COLO829 (cell line): ENCODE measurements around the gene LUZP2.
A peak's percentile ranks its signal among the peaks of the same experiment; 100 is the strongest.

Source experiments
- DNase-seq: peaks from one replicate; pipeline ENCODE4 v3.0.0; 2012; ENCODE audit warnings: low spot score

The LUZP2 gene

GRCh38 chr11:24567380-24567779 is 70.5 kb downstream of the LUZP2 start:
- no peak for DNase-seq

DNA sequence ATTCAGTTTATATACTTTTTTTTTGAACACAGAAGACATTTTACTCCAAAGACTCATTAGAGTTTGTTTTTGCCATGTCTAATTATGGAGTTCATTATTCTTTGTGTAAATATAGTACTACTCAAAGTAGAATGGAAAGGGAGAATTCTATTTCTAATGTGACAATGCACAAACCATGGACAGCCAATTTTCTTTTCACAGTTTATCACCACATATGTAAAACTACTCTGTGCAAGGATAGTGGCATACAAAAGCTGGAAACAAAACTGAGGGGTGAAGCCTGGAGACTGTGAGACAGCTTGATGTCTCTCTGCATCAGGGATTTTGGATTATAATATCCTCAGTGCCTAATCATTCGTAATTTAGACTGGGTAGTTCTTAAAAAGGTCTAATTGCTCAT is 75.5 kb downstream of the LUZP2 start:
- no peak for DNase-seq

GRCh38 chr11:24574461-24574860 is 77.6 kb downstream of the LUZP2 start:
- DNase-seq: no peak

DNA sequence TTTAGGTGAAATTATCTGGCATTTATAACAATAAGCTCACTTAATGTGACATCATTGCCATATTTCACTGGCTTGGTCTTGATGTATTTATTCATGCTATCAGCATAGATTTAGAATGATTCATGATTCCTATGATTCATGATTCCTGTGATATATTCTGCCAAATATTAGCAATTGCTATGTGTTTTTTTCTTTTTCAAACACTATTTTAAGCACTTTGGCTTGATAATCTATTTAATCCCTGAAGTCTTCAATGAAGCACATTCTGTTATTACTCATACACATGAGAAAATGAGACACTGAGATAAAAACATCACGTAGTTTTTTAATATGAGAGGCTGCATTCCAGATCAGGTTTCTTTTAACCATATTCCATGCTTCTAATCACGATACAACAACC is 78.5 kb downstream of the LUZP2 start:
- DNase-seq: peak; percentile 13

GRCh38 chr11:24585192-24585591 is 88.3 kb downstream of the LUZP2 start:
- no peak for DNase-seq

DNA sequence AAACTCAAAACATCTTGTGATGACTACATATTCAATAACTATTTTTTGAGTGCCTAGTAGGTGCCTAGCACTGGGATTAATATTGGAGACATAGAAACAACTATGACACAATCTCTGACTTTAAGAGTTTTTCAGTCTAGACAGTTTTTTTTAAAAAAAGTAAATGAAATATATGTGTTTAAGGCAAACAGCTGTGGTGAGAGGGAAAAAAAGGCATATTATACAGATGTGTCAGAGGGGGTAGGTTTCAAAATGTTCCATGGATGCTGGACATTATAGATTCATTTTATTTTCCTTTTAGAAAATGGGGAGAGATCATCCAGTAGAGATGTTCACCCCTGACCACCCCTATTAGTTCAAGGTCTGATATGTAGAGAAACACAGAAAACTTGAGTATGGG is 90.8 kb downstream of the LUZP2 start:
- no peak for DNase-seq

DNA sequence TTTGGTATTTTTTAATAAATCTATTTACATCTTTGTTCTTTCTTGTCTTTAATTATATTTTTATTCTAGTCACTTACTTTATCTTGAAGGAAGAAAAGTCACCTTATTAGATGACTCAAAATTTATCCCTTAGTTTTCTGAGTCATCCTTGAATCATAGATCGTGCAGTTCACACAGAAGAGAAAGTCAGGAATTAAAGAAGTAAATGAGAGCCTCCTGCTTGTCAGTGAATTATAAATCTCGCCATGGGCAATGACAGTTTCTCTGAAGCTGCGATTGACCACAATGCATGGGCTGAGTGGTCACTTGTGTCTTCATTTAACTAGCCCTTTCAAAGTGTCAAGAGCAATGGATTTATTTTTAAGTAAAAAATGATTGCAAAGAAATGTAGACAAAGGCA is 91.2 kb downstream of the LUZP2 start:
- DNase-seq: peak; percentile 18

- no peak for DNase-seq
Observed at GRCh38 chr11:24589064-24589463, 92.2 kb downstream of the LUZP2 start.

- DNase-seq: no peak
Observed at GRCh38 chr11:24591283-24591682, 94.4 kb downstream of the LUZP2 start.

GRCh38 chr11:24592360-24592759 is 95.5 kb downstream of the LUZP2 start:
- no peak for DNase-seq

- no peak for DNase-seq
Observed at GRCh38 chr11:24593332-24593731, 96.5 kb downstream of the LUZP2 start.

- no peak for DNase-seq
Observed at GRCh38 chr11:24594401-24594800, 97.5 kb downstream of the LUZP2 start.

- DNase-seq: no peak
Observed at GRCh38 chr11:24598641-24599040, 101.8 kb downstream of the LUZP2 start.

DNA sequence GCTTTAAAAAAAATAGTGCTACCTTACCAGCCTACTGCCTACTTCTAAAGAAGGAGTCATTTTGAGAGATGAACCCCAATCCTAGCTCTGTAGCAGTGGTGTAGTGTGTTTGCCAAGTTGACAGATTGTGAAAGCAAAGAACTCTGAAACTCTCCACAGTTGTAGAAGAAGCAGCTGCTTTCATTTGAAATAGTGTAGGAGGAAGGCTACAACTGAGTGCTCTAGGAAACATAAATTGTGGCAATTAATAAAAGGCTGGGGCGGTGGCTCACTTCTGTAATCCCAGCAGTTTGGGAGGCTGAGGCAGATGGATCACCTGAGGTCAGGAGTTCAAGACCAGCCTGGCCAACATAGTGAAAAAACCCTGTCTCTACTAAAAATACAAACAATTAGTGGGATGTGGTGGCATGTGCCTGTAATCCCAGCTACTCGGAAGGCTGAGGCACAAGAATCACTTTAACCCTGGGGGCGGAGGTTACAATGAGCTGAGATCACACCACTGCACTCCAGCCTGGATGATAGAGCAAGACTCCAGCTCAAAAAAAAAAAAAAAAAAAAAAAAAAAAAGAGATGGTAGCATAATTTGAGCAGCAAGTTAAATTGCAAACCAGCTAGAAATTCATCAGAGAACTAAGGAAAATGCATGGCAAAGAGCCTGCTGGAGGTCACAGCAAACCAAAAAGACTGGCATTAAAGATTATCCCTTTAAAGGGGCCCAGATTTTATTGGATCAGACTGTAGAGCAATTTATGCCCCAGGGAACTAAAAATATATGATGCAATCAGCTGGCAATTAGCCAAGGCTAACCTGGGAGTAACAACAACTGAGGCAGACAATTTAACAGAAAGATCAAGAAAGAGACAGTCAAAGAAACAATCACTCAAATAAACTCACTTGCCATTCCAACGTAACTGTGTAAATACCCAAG is 112.6 kb downstream of the LUZP2 start:
- DNase-seq: no peak

DNA sequence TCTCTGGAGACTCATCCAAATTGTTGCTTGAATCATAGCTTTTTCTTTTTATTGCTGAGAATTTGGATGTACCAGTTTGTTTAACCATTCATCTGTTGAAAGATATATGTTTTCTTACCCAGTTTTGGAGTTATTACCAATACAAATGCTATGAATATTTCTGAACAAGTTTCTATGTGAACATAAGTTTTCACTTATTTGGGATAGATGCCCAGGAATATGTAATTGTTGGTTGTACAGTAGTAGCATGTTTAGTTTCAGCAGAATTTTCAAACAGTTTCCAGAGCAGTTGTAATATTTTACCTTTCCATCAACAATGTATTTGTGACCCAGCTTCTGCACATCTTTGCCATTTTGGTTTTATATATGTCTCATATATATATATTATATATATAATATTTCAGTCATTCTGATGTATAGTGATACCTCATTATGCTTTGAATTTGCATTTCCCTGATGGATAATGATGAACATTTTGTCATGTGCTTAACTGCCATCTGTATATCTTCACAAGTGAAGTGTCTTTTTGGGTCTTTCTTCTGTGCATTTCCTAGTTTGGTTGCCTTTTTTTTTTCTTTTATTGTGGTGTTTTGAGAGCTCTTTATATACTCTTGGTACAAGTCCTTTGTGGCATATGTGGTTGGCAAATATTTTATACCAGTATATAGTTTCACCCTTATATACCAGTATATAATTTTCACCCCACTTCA is 118.8 kb downstream of the LUZP2 start:
- DNase-seq: no peak

DNA sequence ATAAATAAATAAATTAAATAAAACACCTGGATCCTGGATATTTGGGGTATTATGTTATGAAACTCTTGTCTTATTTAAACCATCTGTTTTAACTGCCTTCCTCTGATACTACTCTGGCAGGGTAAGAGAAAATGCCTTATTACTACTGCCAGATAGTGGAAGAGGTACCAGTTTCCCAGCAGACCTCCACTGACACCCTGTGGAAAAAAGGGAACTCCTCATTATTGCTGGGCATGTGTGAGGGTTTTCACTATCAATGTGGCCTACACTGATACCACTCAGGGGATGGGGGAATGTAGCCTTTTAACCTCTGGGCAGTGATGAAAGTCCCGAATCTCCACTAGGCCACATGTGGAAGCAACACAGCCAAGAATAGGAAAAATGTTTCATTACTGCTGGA is 121.0 kb downstream of the LUZP2 start:
- DNase-seq: no peak

DNA sequence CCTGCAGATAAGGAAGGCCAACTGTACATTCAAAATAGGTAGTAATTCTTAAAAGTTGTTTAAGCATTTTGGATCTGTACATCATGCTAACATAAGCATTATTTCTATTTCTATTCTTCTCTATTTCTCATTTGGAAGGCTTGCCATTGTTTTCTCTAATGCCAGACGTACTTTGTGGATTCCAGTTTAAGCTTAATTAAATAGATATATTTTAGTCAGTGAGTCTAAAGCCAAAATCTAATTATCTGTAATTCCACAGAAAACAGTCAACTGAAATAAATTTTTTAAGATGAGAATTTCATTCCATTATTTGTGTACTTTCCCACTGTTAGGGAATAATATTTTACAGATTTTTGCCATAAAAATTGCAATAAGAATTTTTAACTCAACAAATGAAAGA is 123.0 kb downstream of the LUZP2 start:
- no peak for DNase-seq

DNA sequence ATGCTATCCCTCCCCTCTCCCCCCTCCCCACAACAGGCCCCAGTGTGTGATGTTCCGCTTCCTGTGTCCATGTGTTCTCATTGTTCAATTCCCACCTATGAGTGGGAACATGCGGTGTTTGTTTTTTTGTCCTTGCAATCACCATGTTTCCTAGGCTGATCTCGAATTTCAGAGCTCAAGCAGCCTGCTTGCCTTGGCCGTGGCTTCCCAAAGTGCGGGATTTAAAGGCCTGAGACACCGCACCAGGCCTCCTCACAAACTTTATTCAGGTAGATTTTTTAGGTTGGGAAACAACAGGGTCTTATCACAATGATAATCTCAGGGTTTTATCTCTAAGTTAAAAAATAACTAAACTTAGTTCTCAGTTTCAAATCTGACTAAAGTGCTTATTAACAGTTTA is 125.4 kb downstream of the LUZP2 start:
- DNase-seq: no peak

DNA sequence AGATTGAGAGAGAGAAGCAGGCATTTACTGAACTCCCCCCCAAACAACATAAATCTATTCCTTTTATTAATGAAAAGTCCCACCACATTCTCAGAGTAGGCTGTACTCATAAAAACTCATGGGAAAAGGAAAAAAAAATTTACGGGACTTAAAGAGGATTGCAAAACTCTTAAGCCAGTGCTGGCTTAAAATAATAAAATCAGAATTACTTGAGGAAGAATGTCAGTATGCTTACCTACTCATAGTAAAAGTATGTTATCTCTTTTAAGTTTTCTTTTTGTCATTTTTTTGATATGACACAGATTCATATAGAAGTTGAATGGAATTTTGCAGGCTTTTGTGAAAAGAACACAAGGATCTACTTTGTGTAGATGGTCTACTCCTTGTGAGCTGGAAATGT is 126.3 kb downstream of the LUZP2 start:
- no peak for DNase-seq

DNA sequence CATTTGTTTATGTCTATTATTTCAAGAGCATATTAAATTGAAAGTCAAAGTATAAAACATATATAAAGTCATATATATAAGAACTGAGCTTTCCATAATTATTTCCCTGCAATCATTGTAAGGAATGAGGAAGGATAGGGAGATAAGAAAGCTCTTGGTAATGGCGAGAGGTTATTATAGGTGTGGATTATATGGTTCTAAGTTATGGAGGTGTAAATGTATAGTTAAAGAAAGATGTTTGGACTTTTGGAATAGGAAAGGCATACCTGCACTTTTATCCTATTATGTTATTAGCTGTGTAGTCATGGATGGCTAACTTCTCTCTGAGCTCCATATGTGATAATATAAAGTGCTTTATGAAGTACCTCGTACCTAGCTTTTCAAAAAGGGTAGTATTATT is 127.6 kb downstream of the LUZP2 start:
- DNase-seq: no peak

- DNase-seq: no peak
Observed at GRCh38 chr11:24625975-24626374, 129.1 kb downstream of the LUZP2 start.

GRCh38 chr11:24628224-24628776 is 131.4 kb downstream of the LUZP2 start:
- no peak for DNase-seq

DNA sequence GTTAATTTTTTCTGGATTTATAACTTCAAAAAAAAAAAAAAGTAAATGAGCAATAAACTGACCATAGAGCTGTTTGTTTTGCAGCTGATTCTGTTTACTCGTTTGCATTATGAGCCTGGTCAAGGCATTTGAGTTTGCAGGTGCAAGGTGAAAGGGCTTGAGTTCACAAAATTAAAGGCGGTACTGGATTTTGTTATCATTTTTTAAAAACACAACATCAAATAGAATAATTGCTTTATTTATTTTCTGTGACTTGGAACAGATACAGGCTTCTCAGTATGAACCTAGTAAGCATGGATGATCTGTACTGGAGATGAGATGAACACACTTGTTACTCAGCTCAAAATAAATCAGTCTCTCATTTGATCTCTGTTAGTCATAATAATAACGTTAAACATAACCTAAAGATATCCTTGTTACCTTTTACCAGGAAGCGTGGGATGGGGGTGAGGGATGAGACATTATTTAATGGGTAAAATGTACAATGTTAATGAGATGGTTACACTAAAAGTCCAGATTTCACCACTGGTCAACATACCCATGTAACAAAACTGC is 137.8 kb downstream of the LUZP2 start:
- DNase-seq: no peak
